OCI-LY3 (cell line): ENCODE data around the gene CCT3.

Experiments
- H2AFZ ChIP-seq: fragments of 200-600, 300-600 bp; shearing (Covaris generic); 2 replicates; pipeline ENCODE4 v1.6.0; 2014; ENCODE audit warnings: antibody characterized with exemption, low read depth, low read length
- H3K27ac ChIP-seq: fragments of 200-600, 300-600 bp; sonication (generic); 2 replicates; pipeline ENCODE4 v1.5.1; 2014; ENCODE audit warnings: mild to moderate bottlenecking, low read length, moderate library complexity, mixed read lengths
- H3K27me3 ChIP-seq: fragments of 200-600, 300-600 bp; sonication (generic); 2 replicates; pipeline ENCODE4 v1.6.1; 2014; ENCODE audit warnings: low read depth, low read length, mixed read lengths
- H3K36me3 ChIP-seq: fragments of 200-600, 300-600 bp; sonication (generic); replicated peaks from 2 replicates; pipeline ENCODE3; 2014; ENCODE audit warnings: low read depth, low read length, mixed read lengths
- H3K4me1 ChIP-seq: fragments of 300-600, 200-600 bp; sonication (generic); 2 replicates; pipeline ENCODE4 v1.6.1; 2014; ENCODE audit warnings: low read length, mixed read lengths
- H3K4me2 ChIP-seq: fragments of 200-600, 300-600 bp; sonication (generic); 2 replicates; pipeline ENCODE4 v1.6.1; 2014; ENCODE audit warnings: low read length, mixed read lengths
- H3K4me3 ChIP-seq: fragments of 300-600, 200-600 bp; sonication (generic); 2 replicates; pipeline ENCODE4 v1.5.1; 2014; ENCODE audit warnings: antibody characterized with exemption, mild to moderate bottlenecking, low read length, moderate library complexity
- H3K79me2 ChIP-seq: fragments of 300-600, 200-600 bp; shearing (Covaris generic); 2 replicates; pipeline ENCODE4 v1.6.1; 2014; ENCODE audit warnings: mild to moderate bottlenecking, low read length, mixed read lengths
- H3K9ac ChIP-seq: fragments of 300-600, 200-600 bp; shearing (Covaris generic); 2 replicates; pipeline ENCODE4 v1.6.0; 2014; ENCODE audit warnings: mild to moderate bottlenecking, low read length, moderate library complexity
- H3K9me3 ChIP-seq: fragments of 200-600, 300-600 bp; shearing (Covaris generic); 2 replicates; pipeline ENCODE4 v1.6.1; 2014; ENCODE audit warnings: low read length, mixed read lengths; ENCODE audit not compliant: insufficient read depth
- H4K20me1 ChIP-seq: fragments of 200-600, 300-600 bp; sonication (generic); 2 replicates; pipeline ENCODE4 v1.6.1; 2016; ENCODE audit warnings: low read length, mixed read lengths; ENCODE audit not compliant: insufficient read depth
- CTCF ChIP-seq: fragments of 200-600, 300-600 bp; sonication (generic); IDR thresholded peaks from 2 replicates; pipeline ENCODE4 v1.5.1; 2014; ENCODE audit warnings: antibody characterized with exemption, low read length, low read depth
- EZH2phosphoT487 ChIP-seq: fragments of 200-600 bp; shearing (Covaris generic); IDR thresholded peaks from 2 replicates; pipeline ENCODE4 v1.6.1; 2018; ENCODE audit warnings: antibody characterized with exemption, mixed run types, low read depth

The CCT3 gene

GRCh38 chr1:156368157-156368658 lies 30.1 kb upstream of the CCT3 start:
- Histone ChIP-seq H3K79me2 (no peaks in the 10 kb centered on the region), H3K27me3 (peaks cover 16% of the 10 kb centered on the region), H3K9me3 (no peaks in the 10 kb centered on the region), H3K4me3 (no peak overlapping the region), H3K27ac (no peak overlapping the region), H3K9ac (no peak overlapping the region), H3K36me3 (no peaks in the 10 kb centered on the region), H3K4me1 (no peaks in the 10 kb centered on the region), H3K4me2 (no peak overlapping the region), H4K20me1 (no peaks in the 10 kb centered on the region), H2AFZ (no peak overlapping the region)
- TF ChIP-seq EZH2phosphoT487, result no peak
- no peak for TF ChIP-seq CTCF

GRCh38 chr1:156367383-156368156 lies 29.5 kb upstream of the CCT3 start:
- Histone ChIP-seq H3K36me3 (no peaks in the 10 kb centered on the region), H2AFZ (no peak overlapping the region), H3K9me3 (no peaks in the 10 kb centered on the region), H3K4me3 (no peak overlapping the region), H3K4me2 (no peak overlapping the region), H3K27me3 (peaks cover 10% of the 10 kb centered on the region), H3K27ac (no peak overlapping the region), H4K20me1 (no peaks in the 10 kb centered on the region), H3K4me1 (peaks cover 2% of the 10 kb centered on the region; the same call in 1 of the 2 replicates), H3K9ac (no peak overlapping the region), H3K79me2 (no peaks in the 10 kb centered on the region)
- TF ChIP-seq EZH2phosphoT487 (no peak), CTCF (no peak)

GRCh38 chr1:156366378-156367166 lies 28.5 kb upstream of the CCT3 start:
- Histone ChIP-seq H3K79me2 (no peaks in the 10 kb centered on the region), H3K9ac (no peak overlapping the region), H3K9me3 (no peaks in the 10 kb centered on the region), H3K36me3 (no peaks in the 10 kb centered on the region), H3K4me1 (peaks cover 5% of the 10 kb centered on the region), H2AFZ (no peak overlapping the region), H4K20me1 (no peaks in the 10 kb centered on the region), H3K27me3 (0 out of 2 replicates have a peak, but pooled peaks cover under 1% of the 10 kb centered on the region), H3K4me2 (no peak overlapping the region), H3K27ac (no peak overlapping the region), H3K4me3 (no peak overlapping the region)
- TF ChIP-seq CTCF, result no peak
- TF ChIP-seq EZH2phosphoT487, result no peak

GRCh38 chr1:156365754-156366153 lies 27.7 kb upstream of the CCT3 start:
- Histone ChIP-seq H3K27me3 (no peaks in the 10 kb centered on the region), H3K9ac (no peak overlapping the region), H3K27ac (no peak overlapping the region), H3K36me3 (no peaks in the 10 kb centered on the region), H3K4me1 (peaks cover 5% of the 10 kb centered on the region), H3K79me2 (no peaks in the 10 kb centered on the region), H2AFZ (no peak overlapping the region), H4K20me1 (no peaks in the 10 kb centered on the region), H3K4me2 (no peak overlapping the region), H3K4me3 (no peak overlapping the region), H3K9me3 (no peaks in the 10 kb centered on the region)
- no peak for TF ChIP-seq CTCF
- TF ChIP-seq EZH2phosphoT487, result no peak
